IMR-90 (cell line): ENCODE measurements around the gene TEX44. TPM values are rescaled to one million over a fixed set of nuclear protein-coding genes. Genes with fewer than 3 reads are reported as not detected.

ENCODE experiments used
- ATAC-seq: fragments of 200-7000 bp; cut with Tn5 transposase; 2 replicates; pipeline ENCODE4 v1.9.1; 2020; ENCODE audit warnings: low read depth, mild to moderate bottlenecking, moderate library complexity
- BruUV-seq: library from RNA; stranded (reverse); fragments of 400-500 nt; replicated peaks from 2 replicates; lab custom pipeline; 2021; lab: Mats Ljungman, UMichigan
- CTCF ChIA-PET: fragments of 300-600 bp; formaldehyde crosslinking; extraction: SDS; loops from one replicate; lab custom pipeline; 2021; ENCODE audit warnings: antibody characterized with exemption; lab: Yijun Ruan, JAX
- POLR2A ChIA-PET: fragments of 300-600 bp; sonication (Branson Sonifier 250); formaldehyde crosslinking; loops from one replicate; lab custom pipeline; 2022; ENCODE audit warnings: antibody characterized with exemption; ENCODE audit not compliant: unreplicated experiment; lab: Charles Lee
- DNase-seq: peaks from one replicate; pipeline ENCODE4 v3.0.0; 2013
- H2AFZ ChIP-seq: replicated peaks from 2 replicates; pipeline ENCODE3; 2013; ENCODE audit warnings: low read length, mild to moderate bottlenecking; ENCODE audit not compliant: poor library complexity
- H2AK5ac ChIP-seq: 2 replicates; pipeline ENCODE4 v1.6.1; 2013; ENCODE audit warnings: low read depth, low read length, inconsistent platforms
- H2AK9ac ChIP-seq: replicated peaks from 2 replicates; pipeline ENCODE3; 2013; ENCODE audit warnings: mild to moderate bottlenecking, low read depth, low read length, moderate library complexity; ENCODE audit not compliant: poor library complexity
- H2BK120ac ChIP-seq: 2 replicates; pipeline ENCODE4 v1.6.1; 2013; ENCODE audit warnings: low read depth, low read length, inconsistent platforms
- H2BK15ac ChIP-seq: 3 replicates; pipeline ENCODE4 v1.6.1; 2013; ENCODE audit warnings: low read depth, low read length, inconsistent platforms
- H2BK20ac ChIP-seq: 2 replicates; pipeline ENCODE4 v1.6.1; 2013; ENCODE audit warnings: low read depth, mild to moderate bottlenecking, inconsistent platforms, low read length, moderate library complexity
- H2BK5ac ChIP-seq: 2 replicates; pipeline ENCODE4 v1.6.1; 2013; ENCODE audit warnings: mild to moderate bottlenecking, low read depth, low read length, inconsistent platforms; ENCODE audit not compliant: poor library complexity, severe bottlenecking
- H3K14ac ChIP-seq: replicated peaks from 2 replicates; pipeline ENCODE4 v1.6.1; 2013; ENCODE audit warnings: low read depth, low read length, inconsistent platforms
- H3K18ac ChIP-seq: 2 replicates; pipeline ENCODE4 v1.6.1; 2013; ENCODE audit warnings: low read depth, low read length, control low read depth
- H3K23ac ChIP-seq: 2 replicates; pipeline ENCODE4 v1.6.1; 2013; ENCODE audit warnings: low read depth, low read length, inconsistent platforms
- H3K27ac ChIP-seq: 2 replicates; pipeline ENCODE4 v1.5.1; 2013; ENCODE audit warnings: mild to moderate bottlenecking, control low read depth, low read length; ENCODE audit not compliant: insufficient read depth
- H3K27me3 ChIP-seq: 2 replicates; pipeline ENCODE4 v1.6.1; 2013; ENCODE audit warnings: low read length; ENCODE audit not compliant: control insufficient read depth, insufficient read depth
- H3K36me3 ChIP-seq: 2 replicates; pipeline ENCODE4 v1.6.1; 2013; ENCODE audit warnings: low read length, mixed read lengths; ENCODE audit not compliant: control insufficient read depth, insufficient read depth
- H3K4ac ChIP-seq: 2 replicates; pipeline ENCODE4 v1.6.1; 2013; ENCODE audit warnings: low read depth, low read length, inconsistent platforms
- H3K4me1 ChIP-seq: 2 replicates; pipeline ENCODE4 v1.6.1; 2013; ENCODE audit warnings: low read length, mixed read lengths; ENCODE audit not compliant: control insufficient read depth, insufficient read depth
- H3K4me2 ChIP-seq: 2 replicates; pipeline ENCODE4 v1.6.1; 2013; ENCODE audit warnings: low read depth, mild to moderate bottlenecking, control low read depth, low read length, moderate library complexity
- H3K4me3 ChIP-seq: 2 replicates; pipeline ENCODE4 v1.5.1; 2013; ENCODE audit warnings: low read depth, mild to moderate bottlenecking, control low read depth, low read length, moderate library complexity; ENCODE audit not compliant: insufficient read depth
- H3K56ac ChIP-seq: 2 replicates; pipeline ENCODE4 v1.6.1; 2013; ENCODE audit warnings: low read length, inconsistent platforms; ENCODE audit not compliant: insufficient read depth; ENCODE audit errors: extremely low read depth
- H3K79me1 ChIP-seq, 2 experiments: 2 replicates each; pipeline ENCODE4 v1.6.1; 2013; ENCODE audit warnings: low read length in 2 of 2, inconsistent platforms in 1 of 2, low read depth in 1 of 2
- H3K9ac ChIP-seq: 2 replicates; pipeline ENCODE4 v1.6.1; 2013; ENCODE audit warnings: low read depth, low read length, control low read depth
- H3K9me1 ChIP-seq: 2 replicates; pipeline ENCODE4 v1.6.1; 2013; ENCODE audit warnings: low read length, inconsistent platforms; ENCODE audit not compliant: insufficient read depth
- H3K9me3 ChIP-seq: 2 replicates; pipeline ENCODE4 v1.6.1; 2013; ENCODE audit warnings: low read length; ENCODE audit not compliant: control insufficient read depth, insufficient read depth
- H4K20me1 ChIP-seq: 2 replicates; pipeline ENCODE4 v1.6.1; 2013; ENCODE audit warnings: low read length, inconsistent platforms; ENCODE audit not compliant: insufficient read depth
- H4K5ac ChIP-seq: 2 replicates; pipeline ENCODE4 v1.6.1; 2013; ENCODE audit warnings: mild to moderate bottlenecking, low read depth, low read length, control low read depth
- H4K8ac ChIP-seq, 2 experiments: 2 replicates each; pipeline ENCODE4 v1.6.1; 2013; ENCODE audit warnings: low read depth in 2 of 2, low read length in 2 of 2, control low read depth in 1 of 2, inconsistent platforms in 1 of 2
- H4K91ac ChIP-seq: 2 replicates; pipeline ENCODE4 v1.6.1; 2013; ENCODE audit warnings: low read depth, low read length, inconsistent platforms; ENCODE audit not compliant: insufficient read depth
- BHLHE40 ChIP-seq: fragments of 150-350 bp; IDR thresholded peaks from 2 replicates; pipeline ENCODE4 v1.6.1; 2016; ENCODE audit warnings: mild to moderate bottlenecking, low read depth, low read length
- CHD1 ChIP-seq: IDR thresholded peaks from 2 replicates; pipeline ENCODE4 v1.6.1; 2012; ENCODE audit warnings: low read depth, low read length, improper control_type of control experiment
- MXI1 ChIP-seq: IDR thresholded peaks from 2 replicates; pipeline ENCODE4 v1.6.1; 2012; ENCODE audit warnings: low read depth, mild to moderate bottlenecking, low read length, moderate library complexity, borderline replicate concordance
- WGBS, 2 experiments: methylation state at CpG; one replicate each; pipeline versions ENCODE4 v1.1.5 to v1.1.7; 2013; ENCODE audit warnings: missing lambda C conversion rate in 2 of 2; ENCODE audit not compliant: insufficient read length in 1 of 2; ENCODE audit errors: extremely low coverage in 2 of 2; 5-methylcytosine and 5-hydroxymethylcytosine counted together
- dilution Hi-C: fragments of 300-500 bp; cut with HindIII; formaldehyde crosslinking; loops from one replicate; pipeline ENCODE4 v1.14.3; 2018; ENCODE audit warnings: low sequenced_read_pairs; ENCODE audit not compliant: unreplicated experiment
- in situ Hi-C: fragments of 300-500 bp; cut with MboI; formaldehyde crosslinking; loops from 3 replicates; pipeline ENCODE4 v1.14.3; 2019; ENCODE audit warnings: low sequenced_read_pairs, inconsistent platforms, mixed read lengths
- intact Hi-C: fragments of 100-400 bp; cut with micrococcal nuclease; formaldehyde crosslinking; loops from 2 replicates; pipeline ENCODE4 v1.10.0; 2022
- polyA plus RNA-seq, 3 experiments: library from polyadenylated mRNA; depleted of rRNA; stranded (reverse); fragments of >200 nt; gene quantifications; 2 replicates each; pipeline ENCODE4 v1.2.3, GENCODE V29; 2012; ENCODE audit warnings: low replicate concordance in 1 of 3
- total RNA-seq: library from RNA; depleted of rRNA; stranded (reverse); fragments of >200 nt; gene quantifications from 2 replicates; pipeline ENCODE4 v1.2.3, GENCODE V29; 2012
- TF ChIP-seq, protein P1 (sequence below): fragments of 150-350 bp; IDR thresholded peaks from 2 replicates; pipeline ENCODE4 v1.6.1; 2017; ENCODE audit warnings: mild to moderate bottlenecking, antibody characterized with exemption, low read length, low read depth

The TEX44 gene
- total and polyA plus RNA-seq, 2 of the 4 experiments (the other 2 are of a cell fraction): not detected

- no peaks in the 10 kb centered on the region for H3K36me3 ChIP-seq
- no peaks in the 10 kb centered on the region for H3K4me1 ChIP-seq
- H3K18ac ChIP-seq: no peak overlapping the region
- no peak overlapping the region for H2BK15ac ChIP-seq
- no peaks in the 10 kb centered on the region; the same call in 1 of the 2 replicates for H3K9me3 ChIP-seq
- H3K9me1 ChIP-seq: no peaks in the 10 kb centered on the region
- H2AFZ ChIP-seq: no peak overlapping the region
- POLR2A ChIA-PET: no interaction called here
- H2AK5ac ChIP-seq: no peak overlapping the region
- dilution Hi-C loops (no loop called here), intact Hi-C loops (no loop called here), in situ Hi-C loops (no loop called here)
- H2AK9ac ChIP-seq: no peak overlapping the region
- H3K4me3 ChIP-seq: no peak overlapping the region
- no peak overlapping the region for H3K4ac ChIP-seq
- no peak overlapping the region for H2BK20ac ChIP-seq
- DNase-seq (no peak), ATAC-seq (no peak; the same call in 1 of the 2 replicates)
- 10% methylated on average over 2 of the region's 4 CpGs; no CpG with 5 or more reads in 1 of the 2 experiments for WGBS, 2 experiments
- H2BK120ac ChIP-seq: no peak overlapping the region
- TF ChIP-seq CHD1 (no peak), MXI1 (no peak), BHLHE40 (no peak)
- TF ChIP-seq, protein P1, sequence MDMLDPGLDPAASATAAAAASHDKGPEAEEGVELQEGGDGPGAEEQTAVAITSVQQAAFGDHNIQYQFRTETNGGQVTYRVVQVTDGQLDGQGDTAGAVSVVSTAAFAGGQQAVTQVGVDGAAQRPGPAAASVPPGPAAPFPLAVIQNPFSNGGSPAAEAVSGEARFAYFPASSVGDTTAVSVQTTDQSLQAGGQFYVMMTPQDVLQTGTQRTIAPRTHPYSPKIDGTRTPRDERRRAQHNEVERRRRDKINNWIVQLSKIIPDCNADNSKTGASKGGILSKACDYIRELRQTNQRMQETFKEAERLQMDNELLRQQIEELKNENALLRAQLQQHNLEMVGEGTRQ: no peak
- no peak overlapping the region for H3K9ac ChIP-seq
- H3K23ac ChIP-seq: no peak overlapping the region
- H2BK5ac ChIP-seq: no peak overlapping the region
- no peaks in the 10 kb centered on the region for H3K79me1 ChIP-seq
- no peaks in the 10 kb centered on the region for H4K20me1 ChIP-seq
- H4K5ac ChIP-seq: no peak overlapping the region
- CTCF ChIA-PET: no interaction called here
- H3K27me3 ChIP-seq: peaks cover 7% of the 10 kb centered on the region; the same call in 1 of the 2 replicates
- no peak overlapping the region for H3K27ac ChIP-seq
- H3K14ac ChIP-seq: no peak overlapping the region
- no peak overlapping the region for H4K91ac ChIP-seq
- BruUV-seq: no TSS peak
- H3K4me2 ChIP-seq: no peak overlapping the region
- no peak overlapping the region for H3K56ac ChIP-seq
- H4K8ac ChIP-seq: no peak overlapping the region
These were observed 11.3 kb upstream of the TEX44 start for GRCh38 chr2:231581328-231581727.
